ENCODE measurements around the gene POLD1.
"Not testable (repeated sequence)": the region's sequence is repeated elsewhere in the genome, so short reads cannot be mapped to it uniquely, and the experiment has no call there.

Gene POLD1

GRCh38 chr19:50419022-50419579 lies 35.0 kb downstream of the POLD1 start:
- DNase-seq = no peak

- no peak for DNase-seq
Observed at GRCh38 chr19:50419580-50420035, 35.5 kb downstream of the POLD1 start.

DNA sequence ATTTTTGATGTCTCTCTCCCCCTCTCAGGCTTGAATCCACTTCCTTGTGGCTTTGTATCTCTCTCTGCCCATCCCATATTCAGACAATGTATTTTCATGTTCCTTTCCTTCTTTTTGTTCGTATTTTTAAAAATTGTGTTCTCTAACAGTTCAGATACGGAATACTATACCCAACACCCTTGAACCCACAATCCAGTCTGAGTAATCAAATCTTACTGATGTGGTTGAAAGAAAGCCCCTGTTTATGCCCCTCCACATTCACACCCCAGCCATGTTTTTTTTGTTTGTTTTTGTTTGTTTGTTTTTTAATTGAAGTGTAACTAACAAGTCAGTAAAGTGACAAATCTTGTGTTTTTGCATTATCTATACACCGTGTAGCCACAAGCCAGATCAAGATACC lies 36.0 kb downstream of the POLD1 start:
- no peak for DNase-seq

- DNase-seq = no peak
Observed at GRCh38 chr19:50420808-50421207, 36.7 kb downstream of the POLD1 start.

DNA sequence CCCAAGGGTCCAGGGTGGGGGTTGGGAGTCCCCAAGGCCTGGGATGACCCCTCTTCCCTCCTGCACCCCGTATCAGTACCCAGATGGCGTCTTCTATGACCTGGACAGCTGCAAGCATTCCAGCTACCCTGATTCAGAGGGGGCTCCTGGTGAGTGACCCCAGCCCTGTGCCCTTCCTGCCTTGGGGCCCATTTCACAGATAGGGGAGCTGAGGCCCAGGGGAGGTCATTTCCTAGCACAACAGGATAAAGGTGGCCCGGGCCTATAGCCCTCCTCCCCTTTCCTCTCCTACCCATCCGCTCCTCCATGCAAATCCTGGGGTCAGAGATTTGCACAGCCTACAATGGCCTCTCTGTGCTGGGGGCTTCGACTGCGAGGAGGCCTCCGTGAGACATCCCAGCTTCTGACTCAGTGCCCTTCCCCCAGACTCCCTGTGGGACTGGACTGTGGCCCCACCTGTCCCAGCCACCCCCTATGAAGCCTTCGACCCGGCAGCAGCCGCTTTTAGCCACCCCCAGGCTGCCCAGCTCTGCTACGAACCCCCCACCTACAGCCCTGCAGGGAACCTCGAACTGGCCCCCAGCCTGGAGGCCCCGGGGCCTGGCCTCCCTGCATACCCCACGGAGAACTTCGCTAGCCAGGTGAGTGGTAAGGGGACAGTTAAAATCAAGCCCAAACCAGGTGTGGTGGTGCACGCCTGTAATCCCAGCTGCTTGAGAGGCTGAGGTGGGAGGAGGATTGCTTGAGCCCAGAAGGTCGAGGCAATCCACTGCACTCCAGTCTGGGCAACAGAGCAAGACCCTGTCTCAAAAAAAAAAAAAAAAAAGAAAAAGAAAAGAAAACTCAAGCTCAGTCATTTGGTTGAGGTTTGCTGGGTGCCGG lies 38.5 kb downstream of the POLD1 start:
- DNase-seq = no peak

DNA sequence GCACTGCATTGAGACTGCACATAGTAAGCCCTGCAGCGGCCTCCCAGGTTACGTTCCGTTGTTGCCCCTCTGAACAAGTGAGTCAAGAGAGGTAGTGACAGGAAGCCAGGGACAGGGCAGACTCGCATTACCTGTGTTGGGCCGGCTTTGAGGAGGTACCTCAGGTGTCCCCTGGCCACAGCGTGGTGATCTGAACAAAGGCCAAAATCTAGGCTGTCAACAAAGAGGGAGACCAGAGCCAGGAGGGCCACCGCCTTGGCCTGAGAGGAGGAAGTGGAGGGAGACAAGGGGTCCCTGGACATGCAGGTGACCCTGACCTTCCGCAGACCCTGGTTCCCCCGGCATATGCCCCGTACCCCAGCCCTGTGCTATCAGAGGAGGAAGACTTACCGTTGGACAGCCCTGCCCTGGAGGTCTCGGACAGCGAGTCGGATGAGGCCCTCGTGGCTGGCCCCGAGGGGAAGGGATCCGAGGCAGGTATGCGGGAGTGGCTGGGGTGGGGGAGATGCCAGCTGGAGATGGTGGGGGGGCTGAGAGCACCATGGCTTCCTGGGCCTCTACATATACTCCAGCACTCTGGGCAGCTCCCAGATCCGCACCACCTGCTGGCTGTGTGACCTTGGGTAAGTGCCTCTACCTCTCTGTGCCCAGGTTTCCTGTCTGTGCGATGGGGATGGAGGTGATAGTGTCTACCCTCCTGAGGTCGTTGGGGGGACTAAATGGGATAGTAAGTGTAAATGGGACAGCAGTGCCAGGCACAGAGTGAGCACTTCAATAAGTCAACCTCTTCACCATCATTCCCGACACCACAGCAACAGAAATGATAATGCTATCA lies 39.3 kb downstream of the POLD1 start:
- no peak for DNase-seq

DNA sequence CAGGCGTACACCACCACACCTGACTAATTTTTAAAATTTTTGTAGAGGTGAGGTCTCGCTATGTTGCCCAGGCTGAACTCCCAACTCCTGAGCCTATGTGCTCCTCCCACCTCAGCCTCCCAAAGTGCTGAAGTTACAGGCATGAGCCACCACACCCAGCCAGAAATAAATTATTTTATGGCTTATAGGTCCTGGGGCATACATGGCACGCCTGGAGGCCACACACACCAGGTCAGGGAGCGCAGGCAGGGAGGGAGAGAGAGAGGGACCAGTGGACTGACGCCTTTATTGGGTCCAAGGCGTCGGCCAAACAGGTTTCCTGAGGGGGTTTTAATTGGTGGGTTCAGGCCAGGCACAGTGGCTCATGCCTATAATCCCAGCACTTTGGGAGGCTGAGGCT lies 41.4 kb downstream of the POLD1 start:
- no peak for DNase-seq

- DNase-seq = no peak
Observed at GRCh38 chr19:50427318-50427925, 43.3 kb downstream of the POLD1 start.

DNA sequence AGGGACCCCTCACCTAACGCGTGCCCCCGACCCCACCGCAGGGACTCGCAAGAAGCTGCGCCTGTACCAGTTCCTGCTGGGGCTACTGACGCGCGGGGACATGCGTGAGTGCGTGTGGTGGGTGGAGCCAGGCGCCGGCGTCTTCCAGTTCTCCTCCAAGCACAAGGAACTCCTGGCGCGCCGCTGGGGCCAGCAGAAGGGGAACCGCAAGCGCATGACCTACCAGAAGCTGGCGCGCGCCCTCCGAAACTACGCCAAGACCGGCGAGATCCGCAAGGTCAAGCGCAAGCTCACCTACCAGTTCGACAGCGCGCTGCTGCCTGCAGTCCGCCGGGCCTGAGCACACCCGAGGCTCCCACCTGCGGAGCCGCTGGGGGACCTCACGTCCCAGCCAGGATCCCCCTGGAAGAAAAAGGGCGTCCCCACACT lies 43.9 kb downstream of the POLD1 start:
- DNase-seq = peak; percentile 49

DNA sequence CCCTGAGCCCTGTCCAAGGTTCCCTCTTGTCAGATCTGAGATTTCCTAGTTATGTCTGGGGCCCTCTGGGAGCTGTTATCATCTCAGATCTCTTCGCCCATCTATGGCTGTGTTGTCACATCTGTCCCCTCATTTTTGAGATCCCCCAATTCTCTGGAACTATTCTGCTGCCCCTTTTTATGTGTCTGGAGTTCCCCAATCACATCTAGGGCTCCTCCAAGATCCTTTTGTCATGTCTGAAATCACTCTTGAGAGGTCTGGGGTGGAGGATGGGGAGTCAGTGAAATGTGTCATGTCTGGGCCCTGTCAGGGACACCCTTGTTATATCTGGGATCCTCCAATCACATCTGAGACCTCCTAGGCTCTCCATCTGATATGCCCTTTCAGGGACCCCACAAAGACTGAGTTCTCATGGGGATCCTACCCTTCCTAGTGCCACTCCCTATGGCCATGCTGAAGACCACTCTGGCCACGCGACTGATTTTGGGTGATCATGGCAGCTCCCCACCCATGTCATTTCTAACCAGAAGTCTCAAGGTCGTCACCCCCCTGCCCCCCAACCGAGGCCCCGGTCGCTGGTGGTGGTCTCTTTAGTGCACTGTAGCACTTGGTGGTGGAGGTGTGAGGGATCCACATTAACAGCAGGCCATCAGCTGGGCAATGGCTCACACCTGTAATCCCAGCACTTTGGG lies 44.8 kb downstream of the POLD1 start:
- DNase-seq = no peak

- DNase-seq = no peak
Observed at GRCh38 chr19:50430888-50431342, 46.8 kb downstream of the POLD1 start.

DNA sequence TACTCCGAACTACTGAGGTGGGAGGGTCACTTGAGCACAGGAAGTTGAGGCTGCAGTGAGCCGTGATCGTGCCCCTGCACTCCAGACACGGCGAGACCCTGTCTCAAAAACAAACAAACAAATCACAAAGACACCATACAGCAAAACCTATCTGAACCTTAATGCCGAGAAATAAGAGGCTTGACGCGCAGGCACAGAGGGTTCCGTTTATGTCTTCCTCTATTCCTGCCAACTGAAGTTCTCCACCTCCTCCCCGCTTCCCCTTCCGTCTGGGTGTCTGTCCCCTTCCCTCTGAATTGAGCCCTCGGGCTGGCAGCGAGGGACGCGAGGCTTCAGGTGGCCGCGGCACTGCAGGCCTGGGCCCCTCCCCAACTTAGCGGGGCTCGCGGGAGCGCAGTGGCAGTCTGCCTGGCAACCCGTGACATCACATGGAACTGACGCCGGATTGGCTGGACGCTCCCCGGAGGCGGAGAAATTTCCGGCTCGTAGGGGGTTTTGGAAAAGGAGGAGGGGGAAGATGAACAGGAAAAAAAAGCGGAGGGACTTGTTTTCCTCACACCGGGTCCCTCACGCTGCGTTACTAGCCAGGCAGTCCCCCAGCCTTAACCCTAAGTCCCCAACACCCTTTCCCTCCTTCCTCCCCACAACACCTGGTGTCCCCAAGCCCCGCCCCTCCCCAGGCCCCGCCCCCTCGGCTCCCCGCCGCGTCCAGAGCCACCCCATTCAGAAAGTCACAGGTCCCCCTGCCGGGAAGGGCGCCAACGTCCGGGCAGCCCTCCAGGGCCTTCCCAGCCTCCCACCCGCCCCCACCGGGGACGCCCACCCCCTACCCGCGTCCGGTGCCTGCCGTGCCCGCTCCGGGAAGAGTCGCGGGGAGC lies 47.4 kb downstream of the POLD1 start:
- peak; percentile 90 for DNase-seq

DNA sequence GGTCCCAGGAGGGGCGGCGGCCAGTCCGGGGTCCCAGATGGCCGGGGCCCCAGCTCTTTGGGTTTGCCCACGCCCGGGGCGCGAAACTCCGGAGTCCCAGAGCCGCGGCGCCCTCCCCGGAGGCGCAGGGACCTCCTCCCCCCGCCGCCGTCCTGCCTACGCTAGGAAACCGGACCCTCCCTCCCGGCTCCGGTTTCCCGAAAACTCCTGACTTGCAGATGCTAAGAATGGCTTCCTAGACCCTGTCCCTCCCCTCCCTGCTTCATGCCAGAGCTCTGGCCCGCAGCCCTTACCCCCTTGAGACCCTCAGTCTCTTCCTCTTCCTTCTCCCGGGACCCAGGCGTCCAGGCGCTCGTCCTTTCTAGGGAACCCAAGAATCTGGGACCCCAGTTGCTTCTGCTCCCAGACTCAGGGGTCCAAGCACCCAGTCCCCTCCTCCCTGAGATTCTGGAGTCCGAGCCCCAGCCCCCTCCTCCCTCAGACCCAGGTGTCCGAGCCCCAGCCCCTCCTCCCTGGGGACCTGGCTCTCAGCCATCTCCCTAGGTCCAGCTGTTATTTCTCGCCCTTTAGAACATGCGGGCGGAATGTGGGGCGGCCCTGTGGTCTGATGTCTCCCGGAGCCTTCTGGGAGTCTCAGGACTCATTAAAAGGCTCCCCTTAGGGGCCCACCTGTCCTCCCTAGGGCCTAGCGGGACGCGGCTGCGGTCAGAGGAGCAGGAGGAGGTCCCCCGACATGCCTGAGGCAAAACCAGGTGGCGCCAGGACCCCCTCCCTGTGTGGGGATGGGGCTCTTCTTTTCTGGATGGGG lies 48.3 kb downstream of the POLD1 start, which contains the start of gene MYBPC2:
MYBPC2 (plus strand) TSS at position 672 of the 808 bp plus-strand sequence; CDS start at position 734, 62 bp downstream.
- DNase-seq = no peak

DNA sequence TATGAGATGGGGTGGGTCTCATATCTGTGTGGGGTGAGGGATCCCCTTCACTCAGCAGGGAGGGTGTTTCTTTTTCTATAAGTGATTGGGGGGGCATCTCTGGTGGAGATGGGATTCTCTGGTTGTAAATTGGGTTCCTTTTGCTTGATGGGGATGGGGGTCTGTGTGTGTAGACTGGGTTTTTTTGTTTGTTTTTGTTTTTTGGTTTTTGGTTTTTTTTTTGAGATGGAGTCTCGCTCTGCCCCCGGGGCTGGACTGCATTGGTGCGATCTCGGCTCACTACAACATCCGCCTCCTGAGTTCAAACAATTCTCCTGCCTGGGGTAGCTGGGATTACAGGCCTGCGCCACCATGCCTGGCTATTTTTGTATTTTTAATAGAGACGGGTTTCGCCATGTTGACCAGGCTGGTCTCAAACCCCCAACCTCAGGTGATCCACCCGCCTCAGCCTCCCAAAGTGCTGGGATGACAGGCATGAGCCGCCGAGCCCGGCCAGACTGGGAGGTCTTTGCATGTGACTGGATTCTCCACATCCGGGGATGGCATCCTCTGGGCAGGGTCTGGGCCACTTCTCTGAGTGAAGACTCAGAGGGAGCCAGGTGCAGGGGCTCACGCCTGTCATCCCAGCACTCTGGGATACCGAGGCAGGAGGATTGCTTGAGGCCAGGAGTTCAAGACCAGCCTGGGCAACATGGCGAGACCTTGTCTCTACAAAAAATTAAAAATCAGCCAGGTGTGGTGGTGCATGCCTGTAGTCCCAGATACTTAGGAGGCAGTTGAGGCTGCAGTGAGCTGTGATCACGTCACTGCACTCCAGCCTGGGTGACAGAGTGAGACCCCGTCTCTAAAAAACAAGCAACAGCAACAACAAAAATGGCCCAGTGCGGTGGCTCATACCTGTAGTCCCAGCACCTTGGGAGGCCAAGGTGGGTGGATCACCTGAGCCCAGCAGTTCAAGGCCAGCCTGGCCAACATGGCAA lies 49.3 kb downstream of the POLD1 start:
- no peak for DNase-seq

DNA sequence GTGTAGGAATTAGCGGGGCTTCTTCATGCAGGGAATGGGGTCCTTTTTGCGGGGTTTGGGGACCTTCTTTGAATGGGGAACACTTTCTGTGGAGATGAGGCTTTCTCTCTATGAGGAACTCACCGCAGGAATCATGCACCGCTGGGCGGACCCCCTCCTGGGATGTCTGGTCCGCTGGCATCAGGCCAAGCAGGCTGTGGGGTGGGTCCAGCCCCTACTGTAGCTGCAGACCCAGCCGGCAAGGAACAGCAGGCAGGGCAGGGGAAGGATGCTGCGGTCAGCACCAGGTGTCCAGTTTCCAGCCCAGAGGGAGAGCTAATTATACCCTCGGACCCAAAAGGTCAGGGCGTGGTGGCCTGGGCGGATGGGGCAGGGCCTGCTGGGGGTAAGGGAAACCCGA lies 50.4 kb downstream of the POLD1 start:
- DNase-seq = no peak

- DNase-seq = no peak
Observed at GRCh38 chr19:50435221-50435620, 51.1 kb downstream of the POLD1 start.

DNA sequence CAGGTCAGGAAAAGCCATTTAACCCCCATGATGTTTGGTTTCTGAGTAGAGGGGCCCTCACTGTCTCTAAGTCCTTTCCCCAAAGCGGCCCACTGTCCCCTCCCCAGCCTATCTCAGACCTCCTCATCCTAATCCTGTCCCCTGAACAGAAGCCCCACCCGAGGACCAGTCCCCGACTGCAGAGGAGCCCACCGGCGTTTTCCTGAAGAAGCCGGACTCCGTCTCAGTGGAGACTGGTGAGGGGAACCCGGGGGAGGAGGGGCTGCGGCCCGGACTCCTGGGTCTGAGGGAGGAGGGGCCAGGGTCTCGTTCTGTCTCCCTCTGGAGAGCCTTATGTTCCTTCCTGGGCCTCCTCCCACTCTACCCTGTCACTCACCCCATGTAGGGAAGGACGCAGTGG lies 51.5 kb downstream of the POLD1 start:
- no peak for DNase-seq

DNA sequence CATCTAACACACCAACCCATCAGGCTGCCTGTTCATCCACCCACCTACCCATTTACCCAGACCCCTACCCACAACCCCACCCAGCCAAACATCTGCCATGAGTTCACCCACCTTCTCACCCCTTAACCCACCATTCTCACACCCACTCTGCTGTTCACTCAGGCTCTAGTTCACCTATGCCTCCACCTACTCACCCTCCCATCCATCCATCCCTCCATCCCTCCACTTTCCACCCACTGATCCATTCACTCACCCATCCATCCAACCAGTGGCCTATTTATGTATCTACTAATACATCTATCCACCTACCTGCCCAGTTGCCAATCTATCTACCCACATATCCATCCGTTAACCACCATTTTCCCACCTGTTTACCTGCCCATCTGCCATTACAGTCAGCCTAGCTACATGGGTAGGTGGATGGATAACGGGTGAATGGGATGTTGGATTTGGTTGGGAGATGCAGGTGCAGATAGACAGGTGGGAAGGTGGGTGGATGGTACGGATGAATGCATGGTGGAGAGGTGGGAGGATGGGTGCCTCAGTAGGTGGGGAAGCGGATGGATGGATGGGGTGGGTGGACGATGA lies 53.8 kb downstream of the POLD1 start:
- no peak for DNase-seq

DNA sequence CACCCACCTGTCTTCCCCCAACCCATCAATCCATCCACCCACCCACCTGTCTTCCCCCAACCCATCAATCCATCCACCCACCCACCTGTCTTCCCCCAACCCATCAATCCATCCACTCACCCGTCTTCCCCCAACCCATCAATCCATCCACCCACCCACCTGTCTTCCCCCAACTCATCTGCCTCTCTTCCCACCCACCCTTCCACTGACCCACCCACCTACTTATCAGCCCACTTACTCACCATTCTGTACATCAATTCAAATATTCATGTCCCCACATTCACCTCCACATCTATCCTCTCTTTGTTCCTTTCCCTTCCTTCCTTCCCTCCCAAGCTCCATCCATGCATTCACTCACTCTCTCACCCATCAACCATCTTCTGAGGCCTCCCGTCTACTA lies 55.0 kb downstream of the POLD1 start:
- not testable (repeated sequence) for DNase-seq

Measured in activated CD4-positive, alpha-beta T cell treated with anti-CD3 and anti-CD28 coated beads for 48 hours (primary cell).